ENCODE data around the gene KATNAL2.

DNA sequence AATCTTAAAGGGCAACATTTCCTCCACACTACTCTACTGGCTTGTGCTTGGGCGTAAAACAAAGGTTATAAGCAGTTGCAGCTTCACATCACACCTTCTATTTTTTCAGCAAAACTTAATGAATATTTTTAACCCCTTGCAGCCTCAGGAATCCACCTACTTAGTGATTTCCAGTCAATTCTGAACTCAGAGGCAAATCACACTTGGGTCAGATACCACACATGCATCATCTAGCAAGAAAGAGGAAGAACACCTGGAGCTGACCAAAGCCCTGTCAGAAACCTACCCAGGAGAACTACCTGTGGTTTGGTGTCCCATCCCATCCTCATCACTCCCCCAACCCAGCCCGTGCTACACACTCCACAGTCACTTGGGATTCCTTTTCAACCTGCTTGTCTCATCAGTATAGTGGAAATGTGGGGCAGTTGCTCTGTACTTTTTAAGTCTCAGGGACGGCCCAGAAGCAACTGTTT, 25.6 kb upstream of the KATNAL2 start:
- TF ChIP-seq, protein P1, sequence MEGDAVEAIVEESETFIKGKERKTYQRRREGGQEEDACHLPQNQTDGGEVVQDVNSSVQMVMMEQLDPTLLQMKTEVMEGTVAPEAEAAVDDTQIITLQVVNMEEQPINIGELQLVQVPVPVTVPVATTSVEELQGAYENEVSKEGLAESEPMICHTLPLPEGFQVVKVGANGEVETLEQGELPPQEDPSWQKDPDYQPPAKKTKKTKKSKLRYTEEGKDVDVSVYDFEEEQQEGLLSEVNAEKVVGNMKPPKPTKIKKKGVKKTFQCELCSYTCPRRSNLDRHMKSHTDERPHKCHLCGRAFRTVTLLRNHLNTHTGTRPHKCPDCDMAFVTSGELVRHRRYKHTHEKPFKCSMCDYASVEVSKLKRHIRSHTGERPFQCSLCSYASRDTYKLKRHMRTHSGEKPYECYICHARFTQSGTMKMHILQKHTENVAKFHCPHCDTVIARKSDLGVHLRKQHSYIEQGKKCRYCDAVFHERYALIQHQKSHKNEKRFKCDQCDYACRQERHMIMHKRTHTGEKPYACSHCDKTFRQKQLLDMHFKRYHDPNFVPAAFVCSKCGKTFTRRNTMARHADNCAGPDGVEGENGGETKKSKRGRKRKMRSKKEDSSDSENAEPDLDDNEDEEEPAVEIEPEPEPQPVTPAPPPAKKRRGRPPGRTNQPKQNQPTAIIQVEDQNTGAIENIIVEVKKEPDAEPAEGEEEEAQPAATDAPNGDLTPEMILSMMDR (IDR thresholded peaks at IDR 0.05): no peak
- TF ChIP-seq RFX5 (IDR thresholded peaks at IDR 0.05) (no peak), KDM1A (IDR thresholded peaks at IDR 0.05; ENCODE audit: low read depth) (no peak), POLR2A (IDR thresholded peaks at IDR 0.05; ENCODE audit: low read length) (no peak), RCOR1 (IDR thresholded peaks at IDR 0.05; ENCODE audit: low read depth, low read length) (no peak), POLR2AphosphoS2 (conservative IDR thresholded peaks at IDR 0.05; ENCODE audit: low read length) (no peak), HDAC2 (IDR thresholded peaks at IDR 0.05) (no peak), SMC3 (IDR thresholded peaks at IDR 0.05) (no peak), EP300 (IDR thresholded peaks at IDR 0.05) (no peak), HEYL (CRISPR knock-in tag; IDR thresholded peaks at IDR 0.05) (no peak), PHF8 (IDR thresholded peaks at IDR 0.05; ENCODE audit: borderline replicate concordance, low read depth) (no peak)
- TF ChIP-seq, protein P2, sequence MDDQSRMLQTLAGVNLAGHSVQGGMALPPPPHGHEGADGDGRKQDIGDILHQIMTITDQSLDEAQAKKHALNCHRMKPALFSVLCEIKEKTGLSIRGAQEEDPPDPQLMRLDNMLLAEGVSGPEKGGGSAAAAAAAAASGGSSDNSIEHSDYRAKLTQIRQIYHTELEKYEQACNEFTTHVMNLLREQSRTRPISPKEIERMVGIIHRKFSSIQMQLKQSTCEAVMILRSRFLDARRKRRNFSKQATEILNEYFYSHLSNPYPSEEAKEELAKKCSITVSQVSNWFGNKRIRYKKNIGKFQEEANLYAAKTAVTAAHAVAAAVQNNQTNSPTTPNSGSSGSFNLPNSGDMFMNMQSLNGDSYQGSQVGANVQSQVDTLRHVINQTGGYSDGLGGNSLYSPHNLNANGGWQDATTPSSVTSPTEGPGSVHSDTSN (IDR thresholded peaks at IDR 0.05): no peak
- TF ChIP-seq, protein P3, sequence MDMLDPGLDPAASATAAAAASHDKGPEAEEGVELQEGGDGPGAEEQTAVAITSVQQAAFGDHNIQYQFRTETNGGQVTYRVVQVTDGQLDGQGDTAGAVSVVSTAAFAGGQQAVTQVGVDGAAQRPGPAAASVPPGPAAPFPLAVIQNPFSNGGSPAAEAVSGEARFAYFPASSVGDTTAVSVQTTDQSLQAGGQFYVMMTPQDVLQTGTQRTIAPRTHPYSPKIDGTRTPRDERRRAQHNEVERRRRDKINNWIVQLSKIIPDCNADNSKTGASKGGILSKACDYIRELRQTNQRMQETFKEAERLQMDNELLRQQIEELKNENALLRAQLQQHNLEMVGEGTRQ (IDR thresholded peaks at IDR 0.05): no peak

All from A549 (cell line).